ENCODE data around the gene NBEAL2. TPM values are rescaled to one million over a fixed set of nuclear protein-coding genes. Genes with fewer than 3 reads are reported as not detected.
A peak's percentile ranks its signal among the peaks of the same experiment; 100 is the strongest.

NBEAL2 gene
- total and polyA plus RNA-seq, 4 donors: 6.3 to 55.8 (median 36.0) TPM

DNA sequence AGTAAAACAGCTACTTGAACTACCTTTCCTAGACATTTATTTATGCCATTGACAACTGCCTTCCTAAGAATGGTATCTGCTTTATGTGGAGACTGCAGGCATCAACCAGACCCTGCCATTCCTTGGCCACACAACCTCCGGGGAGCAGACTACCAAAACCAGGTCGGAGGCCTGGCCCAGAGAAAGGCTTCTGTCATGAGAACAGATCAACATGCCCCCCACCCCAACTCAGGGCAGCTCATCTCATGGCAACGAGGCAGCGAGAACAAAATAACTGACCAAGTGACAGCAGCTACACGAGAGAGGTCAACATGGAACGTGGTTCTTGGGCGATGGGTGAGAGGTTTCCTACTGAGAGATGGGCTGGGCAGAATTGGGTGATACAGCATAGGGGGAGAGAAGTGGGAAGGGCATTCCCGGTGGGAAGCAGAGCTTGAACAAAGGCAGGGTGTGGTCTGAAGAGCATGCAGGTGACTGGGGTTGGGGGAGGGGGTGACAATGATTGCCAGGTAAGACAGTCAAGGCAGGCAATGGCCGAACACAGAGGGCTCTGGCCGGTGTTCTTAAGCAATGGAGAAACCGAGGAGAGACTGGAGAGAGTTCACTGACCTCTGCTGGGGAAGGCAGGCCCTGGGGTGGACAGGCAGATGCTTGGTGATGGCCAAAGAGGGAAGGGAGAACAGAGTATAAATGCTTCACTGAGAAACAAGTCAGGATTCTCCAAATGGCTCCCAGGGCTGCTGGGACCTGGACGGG lies 36.8 kb upstream of the NBEAL2 start:
- 83 to 85% methylated on average over 12 of the region's 12 CpGs for WGBS, 2 donors
- H3K27me3 ChIP-seq (ENCODE audit: control insufficient read depth in 1 of 2, insufficient read depth in 2 of 2, low read length in 1 of 2): no peaks in the 10 kb centered on the region
- no peak for ATAC-seq (ENCODE audit: low FRiP score)
- H3K4me3 ChIP-seq (ENCODE audit: low read length in 2 of 2): no peak overlapping the region
- intact Hi-C loops (cut with DNase I): no loop called here
- DNase-seq: no peak
- H3K36me3 ChIP-seq (ENCODE audit: control insufficient read depth in 1 of 2, insufficient read depth in 2 of 2, low read length in 1 of 2): no peaks in the 10 kb centered on the region
- H3K27ac ChIP-seq (ENCODE audit: low read depth in 1 of 2, low read length in 2 of 2): no peak overlapping the region
- peaks cover 2 to 4% of the 10 kb centered on the region in 2 donors for H3K4me1 ChIP-seq (ENCODE audit: control insufficient read depth in 1 of 2, insufficient read depth in 2 of 2, low read length in 2 of 2)
- H3K9me3 ChIP-seq (ENCODE audit: control insufficient read depth, low read length): no peaks in the 10 kb centered on the region

DNA sequence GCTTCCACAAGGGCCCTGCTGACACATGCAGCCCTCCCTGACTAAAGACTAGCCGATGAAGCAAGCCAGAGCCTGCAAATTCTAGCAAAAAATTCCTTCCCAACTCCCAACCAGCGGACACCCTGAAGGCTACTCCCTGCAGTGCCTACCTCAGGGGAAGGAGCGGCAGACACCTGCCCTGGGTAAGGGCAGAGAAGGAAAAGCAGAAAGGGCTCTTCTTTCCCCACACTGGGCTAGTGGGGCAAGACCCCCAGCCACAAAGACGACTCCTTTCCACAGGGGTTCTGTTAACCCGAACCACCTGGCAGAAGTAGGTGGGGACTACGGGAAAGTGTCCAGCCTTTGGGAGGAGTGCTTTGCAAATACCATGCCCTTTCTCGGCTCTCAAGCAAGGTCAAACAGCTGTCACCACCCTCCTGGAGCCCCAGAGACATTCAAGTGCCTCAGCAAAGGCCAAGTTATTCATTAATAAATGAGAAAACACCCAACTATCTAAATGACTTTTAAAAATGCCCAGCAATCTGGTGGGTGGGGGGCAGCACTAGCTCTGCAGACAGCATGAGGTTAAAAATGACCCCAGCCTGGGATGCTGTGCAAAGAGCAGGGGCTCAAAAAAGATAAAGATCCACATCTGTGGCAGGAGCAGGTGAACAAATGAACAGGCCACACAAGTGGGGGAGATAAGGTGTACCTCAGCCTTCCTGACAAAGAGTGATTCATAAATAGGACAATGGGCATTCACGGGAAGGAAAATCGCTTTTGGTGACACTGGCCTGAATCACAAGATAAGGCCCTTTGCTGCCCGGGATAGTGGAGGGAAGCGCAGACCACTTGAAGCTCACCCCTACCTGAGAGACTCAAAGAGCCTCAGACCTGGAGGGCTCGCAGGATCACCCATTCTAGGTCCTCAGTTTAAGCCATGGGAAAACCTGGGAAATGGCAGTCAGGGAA lies 36.0 kb upstream of the NBEAL2 start:
- 78 to 81% methylated on average over 12 of the region's 12 CpGs for WGBS, 2 donors
- Histone ChIP-seq H3K27ac (ENCODE audit: low read depth in 1 of 2, low read length in 2 of 2) (no peak overlapping the region), H3K4me1 (ENCODE audit: control insufficient read depth in 1 of 2, insufficient read depth in 2 of 2, low read length in 2 of 2) (peaks cover 7 to 8% of the 10 kb centered on the region in 2 donors), H3K36me3 (ENCODE audit: control insufficient read depth in 1 of 2, insufficient read depth in 2 of 2, low read length in 1 of 2) (no peaks in the 10 kb centered on the region), H3K4me3 (ENCODE audit: low read length in 2 of 2) (no peak overlapping the region), H3K27me3 (ENCODE audit: control insufficient read depth in 1 of 2, insufficient read depth in 2 of 2, low read length in 1 of 2) (no peaks in the 10 kb centered on the region), H3K9me3 (ENCODE audit: control insufficient read depth, low read length) (no peaks in the 10 kb centered on the region)
- DNase-seq (no peak), ATAC-seq (ENCODE audit: low FRiP score) (no peak)
- intact Hi-C loops (cut with DNase I): no loop called here

DNA sequence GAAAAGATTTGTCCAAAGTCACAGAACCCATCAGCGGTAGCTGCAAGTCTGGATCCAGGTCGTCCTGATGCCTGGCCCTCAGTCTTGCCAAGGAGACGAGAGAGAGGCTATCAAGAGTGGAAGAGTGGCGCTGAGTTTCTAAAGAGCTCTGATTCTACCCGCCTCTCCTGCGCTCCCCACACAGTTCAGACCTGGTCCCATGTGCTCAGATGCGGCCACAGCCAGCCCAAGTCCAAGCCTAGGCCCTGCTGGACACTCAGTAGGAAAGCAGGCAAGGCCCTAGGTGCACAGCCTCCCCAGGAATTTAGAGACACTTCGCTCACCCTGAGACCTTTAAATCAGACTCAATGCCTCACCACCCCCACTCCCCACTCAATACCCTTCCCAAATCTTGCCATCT lies 35.3 kb upstream of the NBEAL2 start:
- H3K27ac ChIP-seq (ENCODE audit: low read depth in 1 of 2, low read length in 2 of 2): no peak overlapping the region
- no peaks in the 10 kb centered on the region for H3K27me3 ChIP-seq (ENCODE audit: control insufficient read depth in 1 of 2, insufficient read depth in 2 of 2, low read length in 1 of 2)
- H3K4me1 ChIP-seq (ENCODE audit: control insufficient read depth in 1 of 2, insufficient read depth in 2 of 2, low read length in 2 of 2): peaks cover 8 to 12% of the 10 kb centered on the region in 2 donors
- no peak for ATAC-seq (ENCODE audit: low FRiP score)
- intact Hi-C loops (cut with DNase I): no loop called here
- no peak for DNase-seq
- no peak overlapping the region for H3K4me3 ChIP-seq (ENCODE audit: low read length in 2 of 2)
- WGBS, 2 donors: 88 to 90% methylated on average over 8 of the region's 8 CpGs
- no peaks in the 10 kb centered on the region for H3K9me3 ChIP-seq (ENCODE audit: control insufficient read depth, low read length)
- H3K36me3 ChIP-seq (ENCODE audit: control insufficient read depth in 1 of 2, insufficient read depth in 2 of 2, low read length in 1 of 2): no peaks in the 10 kb centered on the region

DNA sequence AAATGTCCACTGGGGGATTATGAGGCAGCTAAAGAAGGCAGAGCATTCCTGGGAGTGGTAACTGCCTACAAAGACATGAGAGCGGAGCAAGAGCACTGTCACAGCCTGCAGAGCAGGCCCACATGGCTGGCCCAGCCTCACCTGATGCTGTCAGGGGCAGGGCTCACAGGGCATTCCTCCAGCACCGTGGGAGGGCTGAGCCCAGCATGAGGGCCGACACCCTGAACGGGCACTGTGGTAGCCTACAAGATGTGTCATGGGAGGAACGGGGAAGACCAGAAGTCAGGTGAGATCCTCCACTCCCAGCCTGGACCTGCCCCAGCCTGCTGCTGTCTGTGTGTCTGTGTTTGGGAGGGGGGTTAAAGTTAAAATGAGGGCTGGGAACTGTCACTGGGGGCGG lies 33.0 kb upstream of the NBEAL2 start:
- H3K27me3 ChIP-seq (ENCODE audit: control insufficient read depth in 1 of 2, insufficient read depth in 2 of 2, low read length in 1 of 2): no peaks in the 10 kb centered on the region
- ATAC-seq (ENCODE audit: low FRiP score) (no peak), DNase-seq (no peak)
- H3K9me3 ChIP-seq (ENCODE audit: control insufficient read depth, low read length): no peaks in the 10 kb centered on the region
- H3K4me3 ChIP-seq (ENCODE audit: low read length in 2 of 2): no peak overlapping the region
- no peak overlapping the region for H3K27ac ChIP-seq (ENCODE audit: low read depth in 1 of 2, low read length in 2 of 2)
- peaks cover 8 to 12% of the 10 kb centered on the region in 2 donors for H3K4me1 ChIP-seq (ENCODE audit: control insufficient read depth in 1 of 2, insufficient read depth in 2 of 2, low read length in 2 of 2)
- intact Hi-C loops (cut with DNase I): no loop called here
- 81 to 87% methylated on average over 6 of the region's 6 CpGs for WGBS, 2 donors
- H3K36me3 ChIP-seq (ENCODE audit: control insufficient read depth in 1 of 2, insufficient read depth in 2 of 2, low read length in 1 of 2): no peaks in the 10 kb centered on the region

DNA sequence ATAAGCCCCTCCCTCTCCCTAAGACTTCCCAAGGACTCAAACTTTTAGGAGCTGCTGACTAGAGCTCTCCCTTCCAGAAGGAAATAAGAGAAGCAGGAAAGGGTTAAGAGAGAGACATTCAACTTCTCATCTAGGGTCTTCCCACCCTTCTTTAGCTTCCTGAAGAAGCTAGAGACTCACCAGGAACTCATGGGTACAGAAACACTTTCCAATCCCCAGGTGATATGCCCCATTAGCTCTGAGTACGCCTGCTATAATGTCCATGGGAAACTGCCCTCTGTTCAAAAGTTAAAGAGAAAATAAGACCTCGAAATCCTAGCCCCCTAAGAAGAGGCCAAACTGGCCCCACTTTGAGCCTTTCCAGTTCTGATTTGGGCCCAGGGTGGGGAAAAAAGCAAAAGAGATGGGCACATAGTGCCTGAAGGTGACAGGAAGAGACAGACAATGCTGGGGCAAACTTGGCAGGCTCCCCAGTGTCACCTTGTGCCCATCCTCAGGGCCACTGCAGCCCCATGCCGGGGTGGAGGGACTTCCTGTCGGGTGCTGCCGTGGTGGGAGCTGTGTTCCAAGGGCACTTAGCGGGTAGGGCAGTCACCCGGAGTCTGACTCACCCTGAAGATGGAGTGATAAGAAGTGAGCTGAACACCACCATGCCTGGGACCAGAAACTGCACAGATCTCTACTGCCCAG lies 32.5 kb upstream of the NBEAL2 start:
- no peaks in the 10 kb centered on the region for H3K27me3 ChIP-seq (ENCODE audit: control insufficient read depth in 1 of 2, insufficient read depth in 2 of 2, low read length in 1 of 2)
- intact Hi-C loops (cut with DNase I): no loop called here
- peak in 1 of 2 donors; percentile 69 for DNase-seq
- 13 to 16% methylated on average over 7 of the region's 7 CpGs for WGBS, 2 donors
- ATAC-seq (ENCODE audit: low FRiP score): peak; percentile 24
- H3K27ac ChIP-seq (ENCODE audit: low read depth in 1 of 2, low read length in 2 of 2): no peak overlapping the region
- H3K36me3 ChIP-seq (ENCODE audit: control insufficient read depth in 1 of 2, insufficient read depth in 2 of 2, low read length in 1 of 2): no peaks in the 10 kb centered on the region
- peaks cover 8 to 12% of the 10 kb centered on the region in 2 donors for H3K4me1 ChIP-seq (ENCODE audit: control insufficient read depth in 1 of 2, insufficient read depth in 2 of 2, low read length in 2 of 2)
- H3K9me3 ChIP-seq (ENCODE audit: control insufficient read depth, low read length): no peaks in the 10 kb centered on the region
- no peak overlapping the region for H3K4me3 ChIP-seq (ENCODE audit: low read length in 2 of 2)

DNA sequence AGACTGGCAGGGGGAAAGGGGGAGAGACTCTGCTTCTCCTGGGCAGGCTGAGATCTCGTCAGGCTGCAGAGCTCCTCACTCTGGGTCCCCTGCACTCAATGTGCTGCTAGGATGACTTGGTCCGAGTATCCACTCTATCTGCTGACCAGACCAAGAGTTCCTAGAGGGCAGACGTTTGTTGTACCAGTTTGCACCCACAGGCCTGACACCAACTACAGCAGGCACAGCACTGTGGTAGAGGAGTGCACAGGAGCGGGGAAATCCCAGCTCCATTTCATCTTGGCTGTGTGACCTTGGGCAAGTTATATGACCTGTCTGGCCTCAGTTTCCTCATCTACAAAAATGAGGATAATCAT lies 31.9 kb upstream of the NBEAL2 start:
- DNase-seq (no peak), ATAC-seq (ENCODE audit: low FRiP score) (no peak)
- Histone ChIP-seq H3K36me3 (ENCODE audit: control insufficient read depth in 1 of 2, insufficient read depth in 2 of 2, low read length in 1 of 2) (no peaks in the 10 kb centered on the region), H3K9me3 (ENCODE audit: control insufficient read depth, low read length) (no peaks in the 10 kb centered on the region), H3K4me1 (ENCODE audit: control insufficient read depth in 1 of 2, insufficient read depth in 2 of 2, low read length in 2 of 2) (peaks cover 8 to 12% of the 10 kb centered on the region in 2 donors), H3K27me3 (ENCODE audit: control insufficient read depth in 1 of 2, insufficient read depth in 2 of 2, low read length in 1 of 2) (no peaks in the 10 kb centered on the region), H3K4me3 (ENCODE audit: low read length in 2 of 2) (no peak overlapping the region), H3K27ac (ENCODE audit: low read depth in 1 of 2, low read length in 2 of 2) (peak overlapping the region in 1 of 2 donors; percentile 34)
- intact Hi-C loops (cut with DNase I): no loop called here
- WGBS, 2 donors: 47 to 58% methylated on average over 4 of the region's 4 CpGs

DNA sequence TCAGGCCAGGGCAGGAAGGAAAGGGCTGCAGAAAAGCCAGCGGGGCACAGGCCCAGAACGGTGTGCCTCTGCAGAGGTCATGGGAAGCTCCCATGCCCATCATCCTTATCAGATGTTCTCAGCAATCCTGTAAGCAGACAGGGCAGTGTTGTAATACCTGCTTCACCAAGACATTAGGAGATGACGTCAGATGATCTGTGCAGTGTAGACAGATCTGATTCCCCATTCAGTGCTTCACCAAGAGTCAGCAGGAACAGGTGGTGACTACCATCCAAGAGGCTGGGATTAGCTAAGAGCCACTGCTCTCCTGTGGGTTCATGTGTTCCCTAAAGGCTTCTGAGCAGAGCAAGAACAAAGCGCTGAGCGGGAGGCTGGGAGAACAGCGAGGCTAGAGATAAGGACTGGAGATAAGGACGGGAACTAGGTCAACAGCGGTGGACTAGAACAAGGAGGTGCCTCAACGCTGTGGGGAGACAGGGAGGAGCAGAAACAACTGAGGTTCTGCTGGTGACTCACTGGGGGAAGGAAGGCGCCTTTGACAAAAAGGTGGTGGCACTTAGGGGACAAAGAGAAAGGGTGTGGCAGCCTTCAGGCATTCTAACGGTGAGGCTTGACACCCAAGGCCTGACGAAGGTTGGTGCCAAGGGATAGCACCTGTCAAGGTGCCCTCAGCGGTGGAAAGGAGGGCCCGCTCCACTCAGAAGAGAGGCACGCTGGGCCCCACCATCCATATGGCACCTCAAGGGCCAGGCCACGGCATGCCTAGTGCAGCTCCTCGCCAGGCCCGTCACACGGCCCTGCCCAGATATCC lies 31.3 kb upstream of the NBEAL2 start:
- Histone ChIP-seq H3K4me3 (ENCODE audit: low read length in 2 of 2) (no peak overlapping the region), H3K36me3 (ENCODE audit: control insufficient read depth in 1 of 2, insufficient read depth in 2 of 2, low read length in 1 of 2) (peaks cover 0 to 2% of the 10 kb centered on the region in 2 donors), H3K27me3 (ENCODE audit: control insufficient read depth in 1 of 2, insufficient read depth in 2 of 2, low read length in 1 of 2) (no peaks in the 10 kb centered on the region), H3K4me1 (ENCODE audit: control insufficient read depth in 1 of 2, insufficient read depth in 2 of 2, low read length in 2 of 2) (peaks cover 8 to 14% of the 10 kb centered on the region in 2 donors), H3K9me3 (ENCODE audit: control insufficient read depth, low read length) (no peaks in the 10 kb centered on the region), H3K27ac (ENCODE audit: low read depth in 1 of 2, low read length in 2 of 2) (peak overlapping the region in 1 of 2 donors; percentile 6)
- intact Hi-C loops (cut with DNase I): no loop called here
- ATAC-seq (ENCODE audit: low FRiP score) (peak; percentile 34), DNase-seq (no peak)
- WGBS, 2 donors: 51% methylated on average over 18 to 19 of the region's 19 CpGs
